Inflammatory macrophage treated with lipopolysaccharide for 1 hour (primary cell): ENCODE measurements around the gene PRR23C.

Experiments
- DNase-seq, 2 donors: peaks; one replicate each; pipeline ENCODE4 v3.0.0-alpha.2; 2020 to 2022

The PRR23C gene

DNA sequence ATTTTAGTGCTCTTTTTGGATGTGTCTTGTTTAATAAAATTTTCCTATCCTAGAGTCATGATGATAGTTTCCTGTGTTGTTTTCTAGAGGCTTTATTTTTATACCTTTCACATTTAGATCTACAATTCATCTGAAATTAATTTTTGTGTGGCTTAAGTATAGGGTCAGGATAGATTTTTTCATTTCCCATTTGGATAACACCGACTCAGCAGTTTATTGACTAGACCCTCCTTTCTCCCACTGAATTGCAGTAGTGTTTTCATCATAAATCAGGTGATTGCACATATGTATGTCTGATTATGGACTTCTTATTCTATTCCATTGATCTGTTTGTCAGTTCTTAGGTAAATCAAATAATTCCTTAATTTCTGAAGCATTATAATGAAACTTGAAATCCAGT is 49.0 kb downstream of the PRR23C start:
- no peak for DNase-seq
